Activated CD8-positive, alpha-beta memory T cell treated with anti-CD3 and anti-CD28 coated beads for 4 hours (primary cell): Measurements from ENCODE around the gene SLC1A3.
"Not testable (repeated sequence)": the region's sequence is repeated elsewhere in the genome, so short reads cannot be mapped to it uniquely, and the experiment has no call there.

ENCODE experiments used
- DNase-seq, 2 donors: peaks; one replicate each; pipeline ENCODE4 v3.0.0-alpha.2; 2020; ENCODE audit warnings: low read depth in 2 of 2

Gene SLC1A3

DNA sequence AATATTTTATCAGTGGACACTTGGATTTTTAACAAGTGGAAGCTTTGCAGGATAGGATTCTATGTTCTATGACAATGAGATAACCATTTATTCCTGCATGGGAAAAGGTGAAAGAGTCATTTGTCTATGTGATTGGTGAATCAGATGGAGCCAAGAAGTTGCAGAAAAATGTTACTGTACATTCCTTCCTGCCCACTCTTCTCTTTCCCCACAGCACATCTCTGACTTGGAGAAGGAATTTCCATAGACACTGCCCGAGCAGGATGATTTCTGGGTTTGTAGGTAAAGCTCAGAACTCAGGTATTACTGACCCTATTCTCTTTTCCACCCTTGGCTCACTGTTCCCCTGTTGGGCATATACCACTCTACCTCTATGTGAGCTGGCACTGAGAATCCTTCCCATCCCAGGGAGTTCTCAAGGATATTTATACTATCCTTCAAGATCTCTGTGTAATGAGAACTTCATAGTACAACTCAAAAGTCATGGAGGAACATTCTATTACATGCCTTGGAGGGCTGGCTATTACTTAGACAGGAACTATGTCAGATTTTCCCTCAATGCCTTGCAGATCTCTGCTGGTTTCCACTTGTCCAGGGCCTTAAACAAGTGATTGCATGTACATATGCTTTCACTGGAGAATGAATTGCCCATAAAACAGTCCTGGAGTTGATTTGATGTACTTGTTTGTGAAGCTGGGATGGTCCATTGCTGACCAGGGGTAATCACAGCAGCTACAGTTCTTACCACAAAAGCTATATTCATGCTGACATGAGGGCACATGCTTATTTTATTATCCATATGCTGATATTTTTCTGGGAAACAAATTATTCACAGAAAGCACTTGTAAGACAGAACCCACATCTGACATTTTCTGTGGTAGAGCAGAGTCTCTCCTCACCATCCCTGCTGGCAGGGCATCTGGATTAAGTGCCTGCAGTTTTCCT lies 24.1 kb downstream of the SLC1A3 start:
- no peak for DNase-seq

DNA sequence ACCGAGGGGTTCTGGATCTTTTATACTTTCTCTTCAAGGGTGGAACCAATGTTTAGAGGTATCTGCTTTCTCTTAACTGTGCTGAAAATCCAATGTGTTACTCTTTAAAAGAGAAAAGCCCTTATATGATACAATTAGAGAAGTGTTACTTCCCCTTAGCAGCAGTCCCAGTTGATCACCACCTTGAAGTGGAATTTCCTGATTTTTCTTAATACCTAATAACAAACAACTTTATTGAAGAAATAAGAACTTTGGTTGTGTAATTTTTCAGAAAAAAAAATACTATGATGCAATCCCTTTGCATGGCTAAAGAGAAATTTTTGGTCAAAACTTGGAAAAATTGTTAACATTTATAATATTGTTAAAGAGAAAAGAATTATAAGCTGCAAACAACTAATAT lies 24.7 kb downstream of the SLC1A3 start:
- no peak for DNase-seq

DNA sequence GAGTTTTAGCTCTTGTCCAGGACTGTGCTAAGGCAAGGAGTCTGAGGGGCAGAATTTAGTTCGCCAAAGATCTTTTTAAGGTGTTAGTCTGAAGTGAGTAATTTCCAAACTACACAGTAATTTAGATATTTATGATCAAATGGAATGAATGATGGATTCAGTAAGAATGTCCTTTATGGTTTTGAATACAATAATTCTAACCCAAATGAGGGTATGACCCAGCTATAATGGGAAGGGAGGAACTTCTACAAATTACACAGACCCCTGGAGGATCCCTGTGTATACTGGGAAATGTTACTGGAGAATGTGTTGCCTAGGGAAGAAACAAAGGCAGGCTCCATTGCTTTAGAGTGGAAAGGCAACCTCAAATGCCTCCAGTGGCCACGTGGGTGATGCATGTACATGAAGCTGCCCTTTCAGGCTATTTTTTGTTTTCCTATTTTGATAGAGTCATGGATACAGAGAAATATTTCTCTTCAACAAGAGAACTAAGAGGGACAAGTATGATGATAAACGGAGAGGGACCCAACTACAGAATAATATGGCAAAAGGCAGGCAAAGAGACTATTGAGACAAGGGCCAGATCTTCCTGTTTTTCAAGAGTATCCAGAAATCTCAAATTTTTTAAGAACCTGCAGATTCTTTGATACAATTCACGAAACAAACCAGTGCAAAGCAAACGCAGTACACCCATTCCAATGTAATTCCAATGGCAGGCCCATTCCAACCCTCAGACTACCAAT lies 25.4 kb downstream of the SLC1A3 start:
- DNase-seq, result no peak

DNA sequence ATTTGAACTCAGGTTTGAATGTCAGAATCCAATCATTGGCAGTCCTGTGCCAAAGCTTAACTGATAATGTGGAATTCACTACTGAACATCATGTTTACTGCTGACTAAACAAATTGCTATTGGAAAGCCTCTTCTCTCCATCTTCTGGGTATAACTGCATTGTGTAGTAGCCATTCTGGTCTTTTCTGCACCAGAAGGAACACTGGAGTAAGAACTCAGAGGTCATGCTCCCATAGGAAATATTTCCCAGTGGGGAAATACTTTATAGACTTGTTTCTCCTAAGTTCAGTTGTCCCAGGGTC lies 25.9 kb downstream of the SLC1A3 start:
- DNase-seq, result no peak

DNA sequence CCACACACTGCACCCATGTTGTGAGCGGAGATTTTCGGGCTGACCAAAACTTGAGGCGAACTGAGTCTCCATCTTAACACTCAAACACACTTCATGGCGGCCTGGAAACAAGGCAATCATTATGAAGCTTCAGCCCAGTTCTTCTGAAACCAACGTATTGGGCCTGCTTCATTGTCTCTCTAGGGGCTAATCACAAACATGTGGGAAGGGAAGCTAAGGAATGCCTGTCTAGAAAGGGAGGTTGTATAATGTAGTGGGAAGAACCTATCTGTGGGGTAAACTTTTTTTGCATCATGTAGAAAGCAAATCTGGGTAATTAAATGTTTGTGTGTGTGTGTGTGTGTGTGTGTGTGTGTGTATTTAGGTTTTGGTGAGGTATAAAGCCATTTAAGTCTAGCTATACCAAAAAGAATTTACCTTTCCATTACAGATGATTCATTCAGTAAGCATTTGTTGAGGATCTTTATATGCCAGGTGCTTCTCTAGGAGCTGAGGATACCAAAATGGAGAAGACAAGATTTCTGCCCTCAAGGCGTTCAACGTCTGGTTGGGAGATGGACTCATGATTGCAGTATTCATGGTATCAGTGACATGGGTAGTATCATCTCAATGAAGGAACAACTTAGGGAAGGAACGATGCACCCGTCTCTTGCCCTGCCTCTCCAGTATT lies 29.4 kb downstream of the SLC1A3 start:
- no peak for DNase-seq

DNA sequence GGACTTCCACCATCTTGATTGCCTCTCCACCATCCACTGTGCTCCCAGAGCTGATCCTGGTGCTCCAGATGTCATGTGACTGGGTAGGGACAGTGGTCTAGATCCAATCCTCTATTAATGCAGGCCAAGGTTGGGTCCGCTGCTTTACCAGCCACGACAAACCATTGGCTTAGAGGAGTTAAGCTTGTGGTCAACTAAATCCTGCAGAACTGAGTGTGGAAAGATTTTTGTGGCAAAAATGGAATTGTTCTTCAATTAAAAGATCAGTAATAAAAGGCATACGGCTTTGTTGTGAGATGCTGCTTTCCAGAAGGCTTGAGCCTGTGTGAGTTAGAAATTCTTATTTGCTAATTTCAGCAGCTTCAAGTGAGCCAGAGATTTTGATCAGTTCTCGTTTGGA lies 30.7 kb downstream of the SLC1A3 start:
- no peak for DNase-seq

DNA sequence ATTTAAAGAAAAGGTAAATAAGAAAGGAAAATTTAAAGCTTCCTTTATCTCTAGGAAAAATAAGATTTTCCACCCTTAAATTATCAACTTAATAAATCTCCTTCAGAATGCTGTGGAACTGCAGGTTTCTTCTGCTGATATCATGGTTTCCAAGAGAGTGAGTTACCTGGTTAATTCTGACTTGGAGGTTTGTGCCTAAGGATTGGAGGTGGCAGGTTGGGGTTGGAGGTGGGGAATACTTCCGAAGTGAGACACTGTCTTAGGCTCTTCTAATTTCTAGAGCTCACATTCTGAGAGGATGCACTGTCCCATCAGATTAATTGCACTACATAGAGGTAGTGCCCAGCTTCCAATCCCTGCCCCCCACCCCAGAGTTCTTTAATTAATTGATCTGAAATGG lies 31.1 kb downstream of the SLC1A3 start:
- no peak for DNase-seq

DNA sequence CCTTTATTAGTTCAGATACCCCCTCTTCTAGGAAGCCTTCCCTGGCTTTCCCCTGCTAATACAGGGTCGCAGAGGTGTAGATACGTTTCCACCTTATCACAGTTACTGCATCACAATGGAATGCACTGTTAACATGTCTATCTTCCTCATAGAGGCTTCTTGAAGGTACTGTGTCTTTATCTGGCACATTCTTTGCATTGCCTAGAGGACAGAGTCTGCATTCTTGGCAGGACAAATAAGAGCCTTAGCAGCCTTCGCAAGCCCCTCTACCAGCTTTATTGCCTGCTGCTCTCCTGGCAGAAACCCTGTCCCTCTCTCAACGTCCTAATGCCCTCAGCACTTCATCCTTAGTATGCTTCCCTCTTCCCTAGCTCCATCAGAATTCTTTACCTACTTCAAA lies 31.6 kb downstream of the SLC1A3 start:
- DNase-seq, result no peak

DNA sequence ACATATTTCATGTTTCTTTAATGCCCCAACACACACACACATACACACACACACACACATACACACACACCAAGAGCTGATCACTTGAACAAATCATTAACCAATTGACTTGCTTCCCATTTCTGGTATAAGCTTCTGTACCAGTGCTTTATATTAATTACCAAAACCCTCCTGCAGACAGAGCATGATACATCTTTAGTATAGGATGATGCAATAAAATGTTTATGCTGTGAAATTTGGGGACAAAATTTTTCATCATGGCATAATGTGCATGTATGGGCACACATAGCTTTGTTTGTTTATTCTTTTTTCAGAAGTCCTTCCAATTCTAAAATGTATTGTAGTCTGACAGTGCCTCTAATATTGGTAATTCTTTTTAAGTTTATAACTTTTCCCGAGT lies 34.5 kb downstream of the SLC1A3 start:
- no peak for DNase-seq

DNA sequence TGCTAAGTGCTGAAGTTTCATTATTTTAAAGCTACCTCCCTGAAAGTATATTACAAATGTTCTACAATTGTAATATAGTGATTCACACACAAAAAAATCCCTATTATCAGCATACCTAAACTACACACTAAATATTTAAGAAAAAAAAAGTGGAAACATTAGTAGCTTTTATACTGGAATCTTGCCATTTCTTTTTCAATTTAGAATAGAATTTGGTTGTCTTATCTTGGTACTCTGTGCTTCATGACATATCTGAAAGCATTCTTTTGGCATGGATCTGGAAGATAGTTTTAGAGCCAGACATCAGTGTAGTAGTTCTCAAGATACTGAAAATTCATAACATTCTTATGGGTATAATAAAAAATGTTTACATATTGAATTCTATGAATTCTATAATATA lies 35.0 kb downstream of the SLC1A3 start:
- DNase-seq, result no peak

DNA sequence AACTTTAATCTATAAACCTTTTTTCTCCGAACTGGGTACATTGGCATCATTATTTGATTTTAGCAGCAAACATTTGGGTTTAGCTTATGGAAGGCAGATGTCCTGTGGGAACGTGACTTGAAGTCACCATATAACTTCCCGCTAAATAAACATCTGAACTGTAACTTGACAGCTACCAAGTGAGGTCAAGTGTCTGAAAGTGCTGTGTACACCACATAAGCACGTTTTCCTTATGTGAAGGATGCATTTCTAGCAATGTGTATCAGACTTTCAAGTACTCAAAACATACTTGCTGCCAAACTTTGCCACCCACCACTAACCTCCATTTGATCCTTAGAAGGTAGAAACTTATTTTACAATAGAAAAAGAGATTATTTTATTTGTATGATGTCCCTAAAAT lies 35.7 kb downstream of the SLC1A3 start:
- no peak for DNase-seq

DNA sequence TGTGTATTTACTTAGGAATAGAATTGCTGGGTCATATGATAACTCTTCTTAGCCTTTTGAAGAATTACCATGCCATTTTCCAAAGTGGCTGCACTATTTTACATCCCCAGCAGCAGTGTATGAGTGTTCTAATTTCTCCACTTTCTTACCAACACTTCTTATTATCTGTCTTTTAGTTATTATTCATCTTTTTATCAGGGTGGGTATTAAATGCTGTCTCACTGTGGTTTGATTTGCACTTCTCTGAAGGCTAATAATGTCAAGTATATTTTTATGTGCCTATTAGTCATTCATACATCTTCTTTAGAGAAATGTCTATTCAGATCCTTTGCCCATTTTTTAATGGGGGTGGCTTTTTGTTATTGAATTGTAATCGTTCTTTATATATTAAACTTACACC lies 36.8 kb downstream of the SLC1A3 start:
- DNase-seq, result no peak

DNA sequence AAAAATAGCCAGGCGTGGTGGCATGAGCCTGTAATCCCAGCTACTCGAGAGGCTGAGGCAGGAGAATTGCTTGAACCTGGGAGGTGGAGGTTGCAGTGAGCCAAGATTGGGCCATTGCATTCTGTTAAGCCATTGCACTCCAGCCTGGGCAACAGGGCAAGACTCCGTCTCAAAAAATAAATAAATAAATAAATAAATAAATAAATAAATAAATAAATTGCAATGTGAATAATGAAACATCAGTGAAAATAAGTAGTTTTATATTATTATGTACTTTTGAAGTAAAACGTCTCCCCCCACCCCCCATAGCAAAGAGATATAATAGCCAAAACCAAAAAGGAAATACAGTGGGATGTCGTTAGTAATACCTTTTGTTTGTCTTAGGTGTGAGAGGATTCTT lies 37.4 kb downstream of the SLC1A3 start:
- not testable (repeated sequence) for DNase-seq

DNA sequence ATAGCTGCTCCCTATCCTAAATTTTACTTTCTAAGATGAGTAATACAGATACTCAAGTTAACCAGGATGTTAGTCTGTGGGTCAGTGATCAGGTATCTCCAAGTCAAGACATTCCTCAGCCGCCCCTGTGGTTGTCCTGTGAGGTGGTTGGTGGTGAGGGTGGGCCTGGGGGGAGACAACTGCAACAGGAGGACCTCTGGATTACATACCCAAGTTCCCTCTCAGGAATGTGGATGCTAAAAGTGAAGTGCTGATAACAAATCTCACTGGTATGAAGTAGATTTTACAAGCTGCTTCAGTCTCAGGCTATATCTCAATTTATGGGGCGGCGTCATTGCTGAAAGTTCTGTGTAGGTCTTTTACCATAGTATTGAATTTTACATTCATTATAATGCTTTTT lies 38.3 kb downstream of the SLC1A3 start:
- no peak for DNase-seq

DNA sequence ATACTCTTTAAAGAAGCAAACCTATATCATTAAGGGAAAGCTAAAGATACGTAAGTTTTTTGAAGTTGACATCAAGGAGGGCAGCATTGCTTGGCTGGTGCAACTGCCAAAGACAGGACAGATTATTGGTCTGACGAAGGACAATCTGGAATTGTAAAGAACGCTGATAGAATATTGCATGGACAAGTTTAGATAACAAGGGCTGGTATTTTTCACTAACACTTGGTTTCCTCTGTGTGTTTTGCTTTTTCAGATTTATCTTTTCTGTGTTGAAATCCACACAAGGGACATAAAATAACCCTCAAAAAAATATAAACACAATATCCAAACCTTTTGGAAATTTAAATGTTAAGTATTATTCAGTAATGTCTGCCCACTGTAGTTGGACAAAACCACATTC lies 39.7 kb downstream of the SLC1A3 start:
- no peak for DNase-seq

DNA sequence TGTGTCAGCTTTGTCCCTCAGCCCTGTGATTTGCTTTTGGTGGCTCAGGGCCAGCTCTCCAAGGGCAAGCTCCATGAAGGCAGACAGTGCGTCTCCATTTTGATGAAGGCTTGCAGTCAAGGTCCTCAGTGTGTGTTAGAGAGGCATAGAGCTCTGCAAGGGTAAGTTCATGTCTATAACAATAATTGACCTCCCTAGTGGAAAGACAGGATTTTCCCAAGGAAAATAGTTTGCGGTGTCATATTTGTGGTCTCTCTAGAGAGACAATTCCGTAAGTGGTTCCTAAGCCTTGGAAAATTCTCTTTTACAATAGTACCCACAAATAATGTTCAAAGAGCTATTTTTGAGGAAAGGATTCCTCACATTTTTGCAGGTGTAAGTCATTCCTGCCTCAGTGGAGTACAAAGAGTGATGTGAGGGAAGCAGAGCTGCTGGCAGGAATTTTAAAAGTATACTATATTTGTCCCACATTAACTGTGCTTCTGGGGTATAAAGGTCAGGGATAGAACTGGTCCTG lies 40.2 kb downstream of the SLC1A3 start:
- no peak for DNase-seq

DNA sequence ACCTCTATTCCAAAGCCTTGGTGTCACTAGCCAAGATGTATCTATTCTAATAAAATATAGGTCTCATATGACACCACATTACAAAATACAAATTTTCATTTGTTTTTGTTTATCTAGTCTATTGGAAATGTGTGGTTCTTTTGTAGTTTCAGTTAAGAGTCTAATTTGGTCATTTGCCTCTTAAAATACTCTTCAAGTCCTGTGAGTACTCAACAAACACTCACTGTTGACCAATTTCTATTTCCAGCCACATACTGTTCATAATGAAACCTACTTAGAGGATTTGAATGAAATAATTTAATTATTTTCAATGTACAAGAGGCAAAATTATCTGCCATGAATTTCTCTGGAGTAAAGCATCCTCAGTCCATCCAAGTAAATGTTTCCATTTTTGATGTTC lies 40.6 kb downstream of the SLC1A3 start:
- DNase-seq, result no peak

DNA sequence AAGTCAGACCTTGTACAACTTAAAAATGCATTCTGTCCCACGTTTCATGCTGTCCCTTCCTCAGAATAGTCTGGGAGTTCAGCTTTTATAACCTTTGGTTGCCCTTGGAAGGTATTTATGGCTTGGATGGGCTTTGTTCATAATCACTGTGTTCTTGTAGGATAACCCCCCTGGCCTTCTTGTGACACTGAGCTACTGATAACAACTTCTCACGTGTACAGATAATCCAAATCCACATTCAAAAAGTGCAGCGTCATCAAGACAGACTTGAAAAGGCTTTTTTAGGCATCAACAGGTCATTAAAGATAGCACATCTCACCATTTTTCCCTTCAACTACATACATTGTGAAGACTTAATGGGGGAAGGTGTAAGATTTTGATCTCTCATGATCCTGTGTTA lies 42.0 kb downstream of the SLC1A3 start:
- DNase-seq, result no peak

DNA sequence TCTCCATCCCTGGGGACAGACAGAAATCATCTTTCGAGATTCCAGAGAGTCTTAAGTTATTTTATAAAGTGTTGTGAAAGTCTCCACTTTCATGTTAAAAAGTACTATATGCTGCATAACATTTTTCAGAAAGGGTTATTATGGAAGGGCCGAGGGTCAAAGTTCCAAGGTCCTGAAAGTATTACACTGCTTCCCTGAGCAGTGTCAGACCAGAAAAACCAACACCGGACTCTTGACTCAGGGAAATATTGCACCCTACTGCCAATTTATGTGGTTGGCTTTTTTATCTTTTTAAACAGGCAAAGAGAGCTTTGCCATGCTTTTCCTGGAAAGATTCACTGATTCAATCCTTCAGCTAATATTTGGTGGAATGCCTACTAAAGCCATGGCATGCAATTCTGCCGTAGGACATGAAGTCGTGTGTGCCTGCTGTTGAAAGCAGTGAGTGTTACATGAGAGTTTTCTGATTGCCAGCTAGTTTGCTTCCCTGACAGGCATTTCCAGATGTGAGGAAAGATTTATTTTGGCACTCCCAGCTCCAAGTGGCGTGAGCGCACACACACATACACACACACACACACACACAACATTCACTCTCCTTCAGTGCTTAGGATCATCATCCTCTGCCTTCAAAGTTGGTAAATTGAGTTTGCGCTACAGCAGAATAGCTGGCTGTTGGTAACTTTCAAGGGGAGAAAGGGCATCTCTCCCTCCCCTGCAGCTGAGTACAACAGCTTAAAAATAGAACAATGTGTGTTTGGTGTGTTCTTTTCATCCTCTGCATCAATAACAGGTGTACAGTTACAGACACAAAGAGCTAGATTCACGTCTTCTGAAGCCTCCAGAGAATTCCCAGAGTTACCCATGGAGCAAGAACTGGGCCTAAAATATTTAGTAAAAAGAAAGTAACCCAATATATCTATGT lies 45.6 kb downstream of the SLC1A3 start:
- no peak for DNase-seq

DNA sequence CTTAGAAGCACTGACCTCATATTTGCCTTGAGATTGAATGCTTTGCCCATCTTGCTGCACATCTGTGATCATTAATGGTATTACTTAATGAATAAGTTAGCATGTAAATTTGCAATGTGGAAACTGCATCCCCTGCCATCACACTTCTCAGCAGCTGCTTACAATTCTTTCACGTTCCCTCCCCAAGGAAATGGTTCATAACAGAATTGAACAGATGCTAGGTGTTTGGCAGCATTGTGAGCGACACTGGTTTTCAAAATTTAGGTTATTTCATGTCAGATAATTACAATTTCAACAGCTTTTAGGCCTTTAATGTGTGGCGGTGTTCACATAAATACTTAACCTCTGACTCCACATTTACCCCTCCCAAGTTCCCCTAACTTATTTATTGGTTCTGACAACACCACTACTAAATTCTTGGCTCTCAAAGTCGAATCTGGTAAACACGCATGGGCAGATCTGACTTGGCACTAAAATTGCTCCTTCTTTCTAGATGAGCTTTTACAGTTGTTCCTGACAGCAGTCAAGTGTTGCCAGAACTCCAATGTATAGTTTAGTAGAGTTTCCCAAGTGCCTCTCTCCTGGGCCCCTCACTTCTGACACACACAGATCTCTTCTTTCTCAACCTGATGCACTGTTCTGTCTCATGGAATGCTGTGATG lies 46.8 kb downstream of the SLC1A3 start:
- DNase-seq, result no peak

DNA sequence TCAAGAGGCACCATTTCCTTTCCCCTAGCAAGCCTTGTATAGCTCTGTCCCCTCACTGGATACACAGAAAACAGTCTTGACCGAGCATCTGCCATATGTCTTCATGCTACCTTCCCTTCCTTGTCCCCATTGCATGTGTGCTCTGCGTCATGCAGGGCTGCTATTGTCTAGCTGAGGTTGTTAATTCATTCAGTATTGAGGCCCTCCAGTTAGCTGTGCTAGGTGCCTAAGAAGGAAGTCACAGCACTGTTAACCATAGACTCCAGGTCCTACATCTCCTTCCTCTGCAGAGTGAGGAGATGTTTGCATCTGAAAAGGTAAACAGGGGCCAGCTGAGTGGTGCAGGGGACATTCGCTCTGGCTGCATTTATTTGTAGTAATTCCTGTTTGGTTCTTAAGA lies 48.2 kb downstream of the SLC1A3 start:
- no peak for DNase-seq
